GM12878 (cell line): ENCODE results near the gene SMG6. TPM values are rescaled to one million over a fixed set of nuclear protein-coding genes. Genes with fewer than 3 reads are reported as not detected.
A peak's percentile ranks its signal among the peaks of the same experiment; 100 is the strongest.

Experiments
- ATF3 ChIP-seq: IDR thresholded peaks from 2 replicates; pipeline ENCODE4 v1.6.1; 2011; ENCODE audit warnings: low read depth, mild to moderate bottlenecking, low read length, moderate library complexity, borderline replicate concordance; ENCODE audit errors: extremely low read depth
- BACH1 ChIP-seq: fragments of 450-650 bp; IDR thresholded peaks from 2 replicates; pipeline ENCODE4 v1.6.1; 2017; ENCODE audit warnings: mild to moderate bottlenecking, borderline replicate concordance
- CEBPZ ChIP-seq: fragments of 150-350 bp; IDR thresholded peaks from 2 replicates; pipeline ENCODE4 v1.6.1; 2016; ENCODE audit warnings: low read depth, low read length
- CREB1 ChIP-seq: IDR thresholded peaks from 2 replicates; pipeline ENCODE4 v1.6.1; 2012; ENCODE audit warnings: low read depth, mild to moderate bottlenecking, inconsistent platforms
- CTCF ChIP-seq, 3 experiments: IDR thresholded peaks in 2 of 3; conservative IDR thresholded peaks in 1 of 3; 2 replicates each; pipeline ENCODE4 v1.5.1; 2011; ENCODE audit warnings: low read depth in 3 of 3, low read length in 3 of 3, mild to moderate bottlenecking in 3 of 3, control low read depth in 2 of 3, moderate library complexity in 2 of 3, inconsistent platforms in 1 of 3, mixed read lengths in 1 of 3; ENCODE audit not compliant: control insufficient read depth in 2 of 3, insufficient read depth in 1 of 3; ENCODE audit errors: extremely low read depth in 1 of 3
- HDAC2 ChIP-seq: fragments of 200-600 bp; sonication (generic); IDR thresholded peaks from 2 replicates; pipeline ENCODE4 v1.6.1; 2017
- HDAC6 ChIP-seq: fragments of 200-600 bp; sonication (generic); IDR thresholded peaks from one replicate; pipeline ENCODE4 v1.8.0; 2017; ENCODE audit warnings: antibody characterized with exemption; ENCODE audit not compliant: unreplicated experiment
- IRF3 ChIP-seq: fragments of 450-650 bp; IDR thresholded peaks from 2 replicates; pipeline ENCODE4 v1.6.1; 2014; ENCODE audit warnings: mild to moderate bottlenecking
- JUNB ChIP-seq: IDR thresholded peaks from 2 replicates; pipeline ENCODE4 v1.6.1; 2016; ENCODE audit warnings: antibody characterized with exemption, mild to moderate bottlenecking
- KDM1A ChIP-seq: fragments of 200-600 bp; sonication (generic); IDR thresholded peaks from 2 replicates; pipeline ENCODE4 v1.6.1; 2016; ENCODE audit warnings: borderline replicate concordance
- MTA3 ChIP-seq: IDR thresholded peaks from 2 replicates; pipeline ENCODE4 v1.6.1; 2012; ENCODE audit warnings: low read length, inconsistent platforms, borderline replicate concordance
- POLR2AphosphoS2 ChIP-seq: IDR thresholded peaks from 2 replicates; pipeline ENCODE4 v1.6.1; 2011; ENCODE audit warnings: low read depth, mild to moderate bottlenecking, low read length, improper control_type of control experiment, moderate library complexity
- POU2F2 ChIP-seq: IDR thresholded peaks from 3 replicates; pipeline ENCODE4 v1.6.1; 2011; ENCODE audit warnings: low read depth, mild to moderate bottlenecking, low read length, borderline replicate concordance
- RFX5 ChIP-seq: IDR thresholded peaks from 2 replicates; pipeline ENCODE4 v1.6.1; 2011; ENCODE audit warnings: low read depth, low read length, improper control_type of control experiment
- SMAD5 ChIP-seq: IDR thresholded peaks from 2 replicates; pipeline ENCODE4 v1.6.1; 2016; ENCODE audit warnings: antibody characterized with exemption, low read depth
- SMC3 ChIP-seq: IDR thresholded peaks from 2 replicates; pipeline ENCODE4 v1.6.1; 2011; ENCODE audit warnings: low read length, improper control_type of control experiment, borderline replicate concordance
- TARDBP ChIP-seq: IDR thresholded peaks from 2 replicates; pipeline ENCODE4 v1.6.1; 2016; ENCODE audit warnings: borderline replicate concordance
- TCF12 ChIP-seq: IDR thresholded peaks from 2 replicates; pipeline ENCODE4 v1.6.1; 2011; ENCODE audit warnings: low read depth, mild to moderate bottlenecking, low read length
- USF2 ChIP-seq: IDR thresholded peaks from 2 replicates; pipeline ENCODE4 v1.6.1; 2011; ENCODE audit warnings: low read depth, low read length, improper control_type of control experiment, borderline replicate concordance
- ZNF622 ChIP-seq: fragments of 450-650 bp; IDR thresholded peaks from 2 replicates; pipeline ENCODE4 v1.6.1; 2017; ENCODE audit warnings: mild to moderate bottlenecking, inconsistent platforms
- ZZZ3 ChIP-seq: IDR thresholded peaks from 2 replicates; pipeline ENCODE4 v1.6.1; 2011; ENCODE audit warnings: low read depth; ENCODE audit not compliant: control insufficient read depth, insufficient read length
- polyA plus RNA-seq, 11 experiments: library from polyadenylated mRNA; depleted of rRNA in 4 of 11; unstranded in 6 of 11; stranded (reverse) in 5 of 11; fragments of >200 nt; fragmentation: Nextera tagmentation in 4 of 11; fragmentation: Illumina TruSeq in 1 of 11; extraction: Ambion mirVana in 4 of 11; extraction: Trizol in 1 of 11; gene quantifications; 1 replicate in 1 of 11; 2 replicates in 10 of 11; pipeline versions ENCODE4 v1.2.1 to v1.2.3, GENCODE V29; 2011 to 2016; ENCODE audit warnings: inconsistent platforms in 2 of 11, missing spikeins in 2 of 11, low read depth in 1 of 11
- total RNA-seq, 4 experiments: library from RNA; depleted of rRNA in 3 of 4; stranded (reverse); fragments of >200 nt in 3 of 4; fragmentation: Illumina TruSeq in 1 of 4; extraction: Trizol in 1 of 4; gene quantifications; 2 replicates each; pipeline versions ENCODE4 v1.2.1 to v1.2.3, GENCODE V29; 2013 to 2021

The SMG6 gene
- total and polyA plus RNA-seq, 10 of the 15 experiments (the other 5 are each of a cell fraction or from before 2014, with no cell fraction given), result 0.58 to 28.7 (median 15.7) TPM

GRCh38 chr17:2041561-2042389, 261.8 kb downstream of the SMG6 start, which contains the start of gene OVCA2 (continued):
- TF ChIP-seq IRF3 (0 out of 2 replicates have a peak, but pooled peaks have one; percentile 43), HDAC6 (no peak), RFX5 (0 out of 2 replicates have a peak, but pooled peaks have one; percentile 17), JUNB (no peak), KDM1A (no peak), CTCF (IDR thresholded peaks at IDR 0.05 in 2 of 3, conservative IDR thresholded peaks at IDR 0.05 in 1 of 3; ENCODE audit: control insufficient read depth in 2 of 3, extremely low read depth in 1 of 3, insufficient read depth in 1 of 3, low read depth in 3 of 3, low read length in 3 of 3) (peak; percentile 38 to 79 (median 52); a peak in 4 of 6 replicates), USF2 (no peak; the same call in 1 of the 2 replicates), CREB1 (peak; percentile 89), HDAC2 (no peak), POU2F2 (peak; percentile 77; the same call in 2 of the 3 replicates), MTA3 (no peak; the same call in 1 of the 2 replicates), TCF12 (0 out of 2 replicates have a peak, but pooled peaks have one; percentile 39), ATF3 (no peak), BACH1 (peak; percentile 63), ZZZ3 (no peak), TARDBP (peak; percentile 69; the same call in 1 of the 2 replicates), SMAD5 (peak; percentile 81), ZNF622 (no peak), SMC3 (peak; percentile 28; the same call in 1 of the 2 replicates), POLR2AphosphoS2 (peak; percentile 93), CEBPZ (no peak)
